Measurements from ENCODE around the gene ACAT1. TPM values are rescaled to one million over a fixed set of nuclear protein-coding genes. Genes with fewer than 3 reads are reported as not detected.

The ACAT1 gene
- total and polyA plus RNA-seq, 2 of the 4 experiments (the other 2 are of a cell fraction): 57.7 to 59.9 TPM

GRCh38 chr11:108125096-108125495, 3.7 kb downstream of the ACAT1 start:
- Histone ChIP-seq H2BK20ac (ENCODE audit: low read depth, low read length) (no peak overlapping the region), H4K8ac (ENCODE audit: low read depth in 2 of 2, low read length in 2 of 2) (no peak overlapping the region), H3K4me2 (ENCODE audit: low read depth, low read length) (no peak overlapping the region), H2BK5ac (ENCODE audit: low read depth, low read length, poor library complexity, severe bottlenecking) (no peak overlapping the region), H3K4ac (ENCODE audit: low read depth, low read length) (no peak overlapping the region), H2BK120ac (ENCODE audit: low read depth, low read length) (no peak overlapping the region), H3K36me3 (ENCODE audit: control insufficient read depth, insufficient read depth, low read length) (0 out of 2 replicates have a peak, but pooled peaks cover 2% of the 10 kb centered on the region), H3K9me1 (ENCODE audit: insufficient read depth, low read length) (peaks cover 16% of the 10 kb centered on the region), H3K9me3 (ENCODE audit: control insufficient read depth, insufficient read depth, low read length) (no peaks in the 10 kb centered on the region), H2AK9ac (replicated peaks; ENCODE audit: low read depth, low read length, poor library complexity) (no peak overlapping the region), H2AFZ (replicated peaks; ENCODE audit: low read length, poor library complexity) (no peak overlapping the region), H4K5ac (ENCODE audit: low read depth, low read length) (no peak overlapping the region), H3K27me3 (ENCODE audit: control insufficient read depth, insufficient read depth, low read length) (no peaks in the 10 kb centered on the region), H3K4me1 (ENCODE audit: control insufficient read depth, insufficient read depth, low read length) (peaks cover 3% of the 10 kb centered on the region), H2BK15ac (ENCODE audit: low read depth, low read length) (no peak overlapping the region), H3K56ac (ENCODE audit: extremely low read depth, insufficient read depth, low read length) (no peak overlapping the region), H3K79me1 (ENCODE audit: low read depth in 1 of 2, low read length in 2 of 2) (peaks cover 20 to 53% of the 10 kb centered on the region in 2 experiments; a peak in 3 of 4 replicates), H3K27ac (ENCODE audit: insufficient read depth, low read length) (no peak overlapping the region), H3K4me3 (ENCODE audit: insufficient read depth, low read depth, low read length) (no peak overlapping the region), H3K23ac (ENCODE audit: low read depth, low read length) (no peak overlapping the region), H2AK5ac (ENCODE audit: low read depth, low read length) (no peak overlapping the region), H4K20me1 (ENCODE audit: insufficient read depth, low read length) (peaks cover 4% of the 10 kb centered on the region; the same call in 1 of the 2 replicates), H3K14ac (replicated peaks; ENCODE audit: low read depth, low read length) (no peak overlapping the region), H3K18ac (ENCODE audit: low read depth, low read length) (no peak overlapping the region), H4K91ac (ENCODE audit: insufficient read depth, low read depth, low read length) (no peak overlapping the region), H3K9ac (ENCODE audit: low read depth, low read length) (no peak overlapping the region)
- no CpG with 5 or more reads among the region's 5 CpGs for whole genome bisulfite sequencing, 2 experiments (ENCODE audit: extremely low coverage in 2 of 2, insufficient read length in 1 of 2)
- DNase-seq (no peak), ATAC-seq (ENCODE audit: low read depth) (no peak)
- dilution Hi-C loops (cut with HindIII; ENCODE audit: low sequenced_read_pairs, unreplicated experiment) (no loop called here), intact Hi-C loops (cut with micrococcal nuclease) (no loop called here), in situ Hi-C loops (cut with MboI; ENCODE audit: low sequenced_read_pairs) (no loop called here)
- no TSS peak for BruUV-seq (replicated peaks)
- ChIA-PET CTCF (no interaction called here), POLR2A (ENCODE audit: unreplicated experiment) (no interaction called here)
- TF ChIP-seq ELK1 (IDR thresholded peaks at IDR 0.05; ENCODE audit: borderline replicate concordance, low read depth, low read length) (no peak), RFX5 (IDR thresholded peaks at IDR 0.05; ENCODE audit: low read depth, low read length) (no peak), POLR2A (IDR thresholded peaks at IDR 0.05; ENCODE audit: low read depth, low read length) (no peak), BHLHE40 (IDR thresholded peaks at IDR 0.05; ENCODE audit: low read depth, low read length) (no peak), MXI1 (IDR thresholded peaks at IDR 0.05; ENCODE audit: borderline replicate concordance, low read depth, low read length) (no peak), FOS (IDR thresholded peaks at IDR 0.05; ENCODE audit: low read depth, low read length) (no peak), RCOR1 (IDR thresholded peaks at IDR 0.05; ENCODE audit: insufficient replicate concordance, low read length) (no peak), CTCF (conservative IDR thresholded peaks at IDR 0.05; ENCODE audit: low read depth, low read length) (no peak), NFE2L2 (IDR thresholded peaks at IDR 0.05; ENCODE audit: low read depth, low read length) (no peak), RAD21 (IDR thresholded peaks at IDR 0.05; ENCODE audit: low read length) (no peak), CEBPB (IDR thresholded peaks at IDR 0.05; ENCODE audit: low read depth, low read length) (no peak), MAZ (IDR thresholded peaks at IDR 0.05; ENCODE audit: borderline replicate concordance, low read depth, low read length) (no peak), SMC3 (IDR thresholded peaks at IDR 0.05; ENCODE audit: low read depth, low read length) (no peak), USF2 (IDR thresholded peaks at IDR 0.05; ENCODE audit: low read depth, low read length) (no peak), CHD1 (IDR thresholded peaks at IDR 0.05; ENCODE audit: low read depth, low read length) (no peak), MAFK (IDR thresholded peaks at IDR 0.05; ENCODE audit: low read depth, low read length) (no peak)

All from IMR-90 (cell line).